HepG2 (cell line): ENCODE data around the gene NFYB. TPM values are rescaled to one million over a fixed set of nuclear protein-coding genes. Genes with fewer than 3 reads are reported as not detected.
A peak's percentile ranks its signal among the peaks of the same experiment; 100 is the strongest.

ENCODE experiments used
- CREB3 ChIP-seq: sonication (generic); formaldehyde crosslinking; IDR thresholded peaks from 2 replicates; pipeline ENCODE4 v1.5.0; 2020; ENCODE audit warnings: missing genetic modification reagents
- HDAC2 ChIP-seq: sonication (generic); formaldehyde crosslinking; IDR thresholded peaks from 2 replicates; pipeline ENCODE4 v1.4.0; 2020; ENCODE audit warnings: missing genetic modification reagents
- HES4 ChIP-seq: sonication (generic); formaldehyde crosslinking; IDR thresholded peaks from 2 replicates; pipeline ENCODE4 v1.9.0; 2021; ENCODE audit warnings: mild to moderate bottlenecking, missing genetic modification reagents, borderline replicate concordance
- HOMEZ ChIP-seq: IDR thresholded peaks from 2 replicates; pipeline ENCODE4 v1.6.1; 2016; ENCODE audit warnings: low read depth
- MEIS2 ChIP-seq: sonication (generic); formaldehyde crosslinking; IDR thresholded peaks from 2 replicates; pipeline ENCODE4 v1.9.0; 2021; ENCODE audit warnings: mild to moderate bottlenecking, missing genetic modification reagents
- ZBTB34 ChIP-seq: sonication (generic); formaldehyde crosslinking; IDR thresholded peaks from 2 replicates; pipeline ENCODE4 v1.8.0; 2022; ENCODE audit warnings: mild to moderate bottlenecking, missing genetic modification reagents
- ZBTB4 ChIP-seq: sonication (generic); formaldehyde crosslinking; IDR thresholded peaks from 2 replicates; pipeline ENCODE4 v1.4.0; 2020; ENCODE audit warnings: missing genetic modification reagents, mild to moderate bottlenecking, borderline replicate concordance
- ZBTB8A ChIP-seq: sonication (generic); formaldehyde crosslinking; IDR thresholded peaks from 2 replicates; pipeline ENCODE4 v1.4.0; 2020; ENCODE audit warnings: mild to moderate bottlenecking, low read depth, missing genetic modification reagents, borderline replicate concordance
- ZNF20 ChIP-seq: sonication (generic); formaldehyde crosslinking; IDR thresholded peaks from 2 replicates; pipeline ENCODE4 v1.4.0; 2020; ENCODE audit warnings: mild to moderate bottlenecking, moderate library complexity, missing genetic modification reagents
- ZNF207 ChIP-seq: fragments of 450-650 bp; IDR thresholded peaks from 2 replicates; pipeline ENCODE4 v1.6.1; 2016; ENCODE audit warnings: antibody characterized with exemption, borderline replicate concordance
- ZNF232 ChIP-seq: sonication (generic); formaldehyde crosslinking; IDR thresholded peaks from 2 replicates; pipeline ENCODE4 v1.4.0; 2020; ENCODE audit warnings: missing genetic modification reagents, borderline replicate concordance
- ZNF275 ChIP-seq: sonication (generic); formaldehyde crosslinking; IDR thresholded peaks from 2 replicates; pipeline ENCODE4 v1.8.0; 2022; ENCODE audit warnings: missing genetic modification reagents, mild to moderate bottlenecking, inconsistent platforms, borderline replicate concordance
- ZNF441 ChIP-seq: sonication (generic); formaldehyde crosslinking; IDR thresholded peaks from 2 replicates; pipeline ENCODE4 v1.7.0; 2021; ENCODE audit warnings: missing genetic modification reagents, borderline replicate concordance
- ZUFSP ChIP-seq: sonication (generic); formaldehyde crosslinking; IDR thresholded peaks from 2 replicates; pipeline ENCODE4 v1.9.0; 2021; ENCODE audit warnings: missing genetic modification reagents, mild to moderate bottlenecking, borderline replicate concordance
- polyA plus RNA-seq, 8 experiments: library from polyadenylated mRNA; depleted of rRNA in 3 of 8; stranded (reverse) in 7 of 8; unstranded in 1 of 8; fragments of >200 nt; fragmentation: Illumina TruSeq in 4 of 8; extraction: Trizol in 4 of 8; gene quantifications; 2 replicates each; pipeline versions ENCODE4 v1.2.1 to v1.2.3, GENCODE V29; 2011 to 2016; ENCODE audit warnings: low read depth in 4 of 8, missing spikeins in 1 of 8, mixed read lengths in 1 of 8; ENCODE audit not compliant: insufficient read depth in 1 of 8
- total RNA-seq, 5 experiments: library from RNA; depleted of rRNA; stranded (reverse); fragments of >200 nt; fragmentation: Illumina TruSeq; extraction: Trizol; gene quantifications; 2 replicates each; pipeline ENCODE4 v1.2.3, GENCODE V29; 2016; ENCODE audit warnings: low read depth in 1 of 5

The NFYB gene
- total and polyA plus RNA-seq, 2 of the 13 experiments (the other 11 are each of a cell fraction or from before 2014, with no cell fraction given) = 18.7 to 36.6 TPM

GRCh38 chr12:104137902-104138796, at the start of gene NFYB (continued):
- TF ChIP-seq CREB3 (CRISPR knock-in tag) (peak; percentile 69; the same call in 1 of the 2 replicates), HES4 (0 out of 2 replicates have a peak, but pooled peaks have one; percentile 65), HOMEZ (CRISPR knock-in tag) (no peak; the same call in 1 of the 2 replicates), ZNF207 (no peak), ZBTB4 (CRISPR knock-in tag) (no peak; the same call in 1 of the 2 replicates), MEIS2 (CRISPR knock-in tag) (peak; percentile 56; the same call in 1 of the 2 replicates), ZNF441 (CRISPR knock-in tag) (peak; percentile 45; the same call in 1 of the 2 replicates), ZNF20 (no peak), ZNF232 (no peak), ZNF275 (CRISPR knock-in tag) (no peak), ZBTB34 (no peak), ZBTB8A (no peak), HDAC2 (CRISPR knock-in tag) (no peak), ZUFSP (CRISPR knock-in tag) (no peak)
